PC-9 (cell line): ENCODE data around the gene RYR3. TPM values are rescaled to one million over a fixed set of nuclear protein-coding genes. Genes with fewer than 3 reads are reported as not detected.

Experiments
- BruUV-seq: library from RNA; stranded (reverse); fragments of 400-500 nt; replicated peaks from 2 replicates; lab custom pipeline; 2021; lab: Mats Ljungman, UMichigan
- CTCF ChIA-PET: fragments of 300-600 bp; sonication (Branson Sonifier 250); formaldehyde crosslinking; loops from one replicate; lab custom pipeline; 2022; ENCODE audit warnings: antibody characterized with exemption; lab: Charles Lee
- POLR2A ChIA-PET: fragments of 300-600 bp; sonication (Branson Sonifier 250); formaldehyde crosslinking; loops from one replicate; lab custom pipeline; 2022; ENCODE audit warnings: antibody characterized with exemption; ENCODE audit not compliant: unreplicated experiment; lab: Charles Lee
- DNase-seq, 2 experiments: peaks; one replicate each; pipeline versions ENCODE4 v3.0.0 to v3.0.0-alpha.2; 2015 to 2022; ENCODE audit warnings: mixed read lengths in 1 of 2
- H2AFZ ChIP-seq: fragments of 200-600 bp; sonication (generic); 2 replicates; pipeline ENCODE4 v1.8.1; 2017; ENCODE audit warnings: antibody characterized with exemption
- H3F3A ChIP-seq: fragments of 200-600 bp; sonication (generic); 2 replicates; pipeline ENCODE4 v1.8.1; 2017; ENCODE audit warnings: antibody characterized with exemption, mild to moderate bottlenecking, low read depth; ENCODE audit not compliant: insufficient read depth
- H3K27ac ChIP-seq: fragments of 200-600 bp; sonication (generic); 2 replicates; pipeline ENCODE4 v1.6.1; 2016; ENCODE audit warnings: mixed run types
- H3K27me3 ChIP-seq: fragments of 200-600 bp; sonication (generic); 2 replicates; pipeline ENCODE4 v1.6.1; 2016; ENCODE audit warnings: low read depth, mixed run types; ENCODE audit not compliant: insufficient read depth
- H3K36me3 ChIP-seq: fragments of 200-600 bp; sonication (generic); 2 replicates; pipeline ENCODE4 v1.6.1; 2016; ENCODE audit warnings: low read depth, mixed run types
- H3K4me1 ChIP-seq: fragments of 200-600 bp; sonication (generic); replicated peaks from 2 replicates; pipeline ENCODE4 v1.6.1; 2016; ENCODE audit warnings: mixed run types; ENCODE audit not compliant: insufficient read depth
- H3K4me2 ChIP-seq: fragments of 200-600 bp; sonication (generic); 2 replicates; pipeline ENCODE4 v1.6.1; 2017; ENCODE audit warnings: mixed run types
- H3K4me3 ChIP-seq: fragments of 200-600 bp; sonication (generic); 2 replicates; pipeline ENCODE4 v1.6.1; 2016; ENCODE audit warnings: mixed run types
- H3K79me2 ChIP-seq: fragments of 200-600 bp; sonication (generic); 2 replicates; pipeline ENCODE4 v1.6.1; 2017; ENCODE audit warnings: low read depth, mixed run types
- H3K9me2 ChIP-seq: fragments of 200-600 bp; sonication (generic); 2 replicates; pipeline ENCODE4 v1.8.1; 2017; ENCODE audit warnings: mild to moderate bottlenecking; ENCODE audit not compliant: insufficient read depth
- H3K9me3 ChIP-seq: fragments of 200-600 bp; sonication (generic); 2 replicates; pipeline ENCODE4 v1.8.1; 2016; ENCODE audit warnings: low read depth; ENCODE audit not compliant: insufficient read depth
- H4K20me1 ChIP-seq: fragments of 200-600 bp; sonication (generic); 2 replicates; pipeline ENCODE4 v1.8.1; 2017; ENCODE audit not compliant: insufficient read depth
- EZH2 ChIP-seq: fragments of 200-600 bp; sonication (generic); IDR thresholded peaks from 2 replicates; pipeline ENCODE4 v1.8.0; 2017; ENCODE audit warnings: antibody characterized with exemption, low read depth
- intact Hi-C: fragments of 100-400 bp; cut with micrococcal nuclease; formaldehyde crosslinking; loops from one replicate; pipeline ENCODE4 v1.10.0; 2022; ENCODE audit not compliant: unreplicated experiment
- total RNA-seq: library from RNA; stranded (reverse); gene quantifications from 2 replicates; pipeline ENCODE4 v1.2.3, GENCODE V29; 2021
- TF ChIP-seq, protein P1 (sequence below): fragments of 200-600 bp; sonication (generic); conservative IDR thresholded peaks from 2 replicates; pipeline ENCODE4 v1.6.1; 2017; ENCODE audit warnings: mixed run types, antibody characterized with exemption, mild to moderate bottlenecking, moderate library complexity

The RYR3 gene
- total RNA-seq, 1 experiment from 2014 or later = 0.15 TPM

- Histone ChIP-seq H3K9me3 (no peaks in the 10 kb centered on the region), H3K4me3 (no peak overlapping the region), H3K27me3 (no peaks in the 10 kb centered on the region), H3F3A (no peaks in the 10 kb centered on the region), H3K79me2 (no peaks in the 10 kb centered on the region), H3K4me1 (no peaks in the 10 kb centered on the region), H3K27ac (no peak overlapping the region), H3K4me2 (no peak overlapping the region), H2AFZ (no peak overlapping the region), H4K20me1 (no peaks in the 10 kb centered on the region), H3K9me2 (no peaks in the 10 kb centered on the region), H3K36me3 (no peaks in the 10 kb centered on the region)
- ChIA-PET POLR2A (no interaction called here), CTCF (no interaction called here)
- intact Hi-C loops = no loop called here
- no peak for DNase-seq
- no peak for TF ChIP-seq EZH2
- TF ChIP-seq, protein P1, sequence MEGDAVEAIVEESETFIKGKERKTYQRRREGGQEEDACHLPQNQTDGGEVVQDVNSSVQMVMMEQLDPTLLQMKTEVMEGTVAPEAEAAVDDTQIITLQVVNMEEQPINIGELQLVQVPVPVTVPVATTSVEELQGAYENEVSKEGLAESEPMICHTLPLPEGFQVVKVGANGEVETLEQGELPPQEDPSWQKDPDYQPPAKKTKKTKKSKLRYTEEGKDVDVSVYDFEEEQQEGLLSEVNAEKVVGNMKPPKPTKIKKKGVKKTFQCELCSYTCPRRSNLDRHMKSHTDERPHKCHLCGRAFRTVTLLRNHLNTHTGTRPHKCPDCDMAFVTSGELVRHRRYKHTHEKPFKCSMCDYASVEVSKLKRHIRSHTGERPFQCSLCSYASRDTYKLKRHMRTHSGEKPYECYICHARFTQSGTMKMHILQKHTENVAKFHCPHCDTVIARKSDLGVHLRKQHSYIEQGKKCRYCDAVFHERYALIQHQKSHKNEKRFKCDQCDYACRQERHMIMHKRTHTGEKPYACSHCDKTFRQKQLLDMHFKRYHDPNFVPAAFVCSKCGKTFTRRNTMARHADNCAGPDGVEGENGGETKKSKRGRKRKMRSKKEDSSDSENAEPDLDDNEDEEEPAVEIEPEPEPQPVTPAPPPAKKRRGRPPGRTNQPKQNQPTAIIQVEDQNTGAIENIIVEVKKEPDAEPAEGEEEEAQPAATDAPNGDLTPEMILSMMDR = no peak
- BruUV-seq = no TSS peak
Observed at GRCh38 chr15:33826201-33826600, 515.4 kb downstream of the RYR3 start.

DNA sequence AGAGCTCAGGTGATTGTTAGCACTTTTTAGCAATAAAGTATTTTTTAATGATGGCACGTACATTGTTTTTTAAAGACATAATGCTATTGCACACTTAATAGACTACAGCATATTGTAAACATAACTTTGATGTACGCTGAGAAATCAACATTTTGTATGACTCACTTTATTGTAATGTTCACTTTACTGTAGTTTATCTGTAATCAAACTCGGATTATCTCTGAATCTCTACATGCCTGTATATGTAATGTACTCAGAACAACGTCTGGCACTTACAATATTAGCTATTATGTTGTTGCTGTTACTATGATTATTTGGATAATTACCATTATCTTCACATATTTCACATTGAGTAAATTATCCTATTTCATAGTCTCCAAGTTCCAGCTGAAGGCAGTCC, 519.6 kb downstream of the RYR3 start:
- Histone ChIP-seq H4K20me1 (no peaks in the 10 kb centered on the region), H3K9me3 (no peaks in the 10 kb centered on the region), H3K27ac (no peak overlapping the region), H3K4me1 (no peaks in the 10 kb centered on the region), H3K4me2 (no peak overlapping the region), H3F3A (no peaks in the 10 kb centered on the region), H3K9me2 (no peaks in the 10 kb centered on the region), H2AFZ (no peak overlapping the region), H3K79me2 (no peaks in the 10 kb centered on the region), H3K4me3 (no peak overlapping the region), H3K27me3 (no peaks in the 10 kb centered on the region), H3K36me3 (no peaks in the 10 kb centered on the region)
- no peak for TF ChIP-seq EZH2
- TF ChIP-seq, protein P1 = no peak
- intact Hi-C loops = no loop called here
- no TSS peak for BruUV-seq
- DNase-seq = no peak
- ChIA-PET CTCF (no interaction called here), POLR2A (no interaction called here)

DNA sequence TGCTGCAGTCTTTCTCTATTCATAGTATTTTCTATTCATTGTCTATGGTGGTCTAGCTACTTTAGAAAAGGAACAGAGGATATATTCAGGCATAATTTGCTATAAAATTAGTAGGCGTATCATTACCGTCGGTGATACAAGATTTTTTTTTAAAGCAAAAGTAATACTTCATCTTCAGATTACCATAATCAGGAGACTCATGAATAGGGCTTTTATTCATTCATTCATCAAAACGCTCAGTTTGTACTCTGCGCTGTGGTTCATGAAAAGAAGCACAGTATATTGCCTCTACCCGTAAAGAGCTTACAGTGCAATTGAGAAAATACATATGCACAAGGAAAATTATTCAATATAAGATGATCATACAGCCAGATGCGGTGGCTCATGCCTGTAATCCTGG, 520.9 kb downstream of the RYR3 start:
- TF ChIP-seq, protein P1 = no peak
- TF ChIP-seq EZH2 = no peak
- Histone ChIP-seq H3K9me2 (no peaks in the 10 kb centered on the region), H3K79me2 (no peaks in the 10 kb centered on the region), H4K20me1 (no peaks in the 10 kb centered on the region), H3K27me3 (no peaks in the 10 kb centered on the region), H3K9me3 (no peaks in the 10 kb centered on the region), H3K36me3 (no peaks in the 10 kb centered on the region), H2AFZ (no peak overlapping the region), H3K27ac (no peak overlapping the region), H3F3A (no peaks in the 10 kb centered on the region), H3K4me2 (no peak overlapping the region), H3K4me3 (no peak overlapping the region), H3K4me1 (no peaks in the 10 kb centered on the region)
- CTCF ChIA-PET = no interaction called here
- BruUV-seq = no TSS peak
- intact Hi-C loops = no loop called here
- POLR2A ChIA-PET = interaction anchor here (0.6 kb wide), 1 partner anchor 123 kb away, joined by 3 read pairs; no protein-coding TSS in a partner anchor
- DNase-seq = no peak
